SH-SY5Y (cell line): Measurements from ENCODE around the gene MEIS2.

Experiments
- GATA2 ChIP-seq: IDR thresholded peaks from 2 replicates; pipeline ENCODE4 v1.6.1; 2011; ENCODE audit warnings: mild to moderate bottlenecking, low read depth, low read length
- GATA3 ChIP-seq: IDR thresholded peaks from 2 replicates; pipeline ENCODE4 v1.6.1; 2011; ENCODE audit warnings: low read depth, mild to moderate bottlenecking, low read length, moderate library complexity

The MEIS2 gene

DNA sequence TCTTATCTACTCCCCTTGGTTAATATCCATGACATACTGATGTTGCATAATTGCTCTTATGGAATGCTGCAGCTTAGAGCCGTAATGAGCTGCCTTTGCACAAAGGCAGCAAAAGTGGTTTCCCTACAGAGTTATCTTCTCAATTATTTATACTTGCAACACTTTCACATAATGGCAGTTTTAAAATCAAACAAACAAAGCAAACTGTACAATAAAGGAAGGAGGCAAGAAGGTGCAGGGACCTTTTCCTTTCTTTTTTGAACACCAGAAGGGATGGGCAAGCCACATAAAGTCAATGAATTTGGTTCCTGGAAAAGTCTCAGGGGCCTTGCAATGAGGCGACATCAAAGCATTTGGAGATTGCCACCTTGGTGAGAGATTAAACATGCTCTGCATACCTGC lies 188.0 kb downstream of the MEIS2 start:
- TF ChIP-seq GATA3 (no peak), GATA2 (no peak)

DNA sequence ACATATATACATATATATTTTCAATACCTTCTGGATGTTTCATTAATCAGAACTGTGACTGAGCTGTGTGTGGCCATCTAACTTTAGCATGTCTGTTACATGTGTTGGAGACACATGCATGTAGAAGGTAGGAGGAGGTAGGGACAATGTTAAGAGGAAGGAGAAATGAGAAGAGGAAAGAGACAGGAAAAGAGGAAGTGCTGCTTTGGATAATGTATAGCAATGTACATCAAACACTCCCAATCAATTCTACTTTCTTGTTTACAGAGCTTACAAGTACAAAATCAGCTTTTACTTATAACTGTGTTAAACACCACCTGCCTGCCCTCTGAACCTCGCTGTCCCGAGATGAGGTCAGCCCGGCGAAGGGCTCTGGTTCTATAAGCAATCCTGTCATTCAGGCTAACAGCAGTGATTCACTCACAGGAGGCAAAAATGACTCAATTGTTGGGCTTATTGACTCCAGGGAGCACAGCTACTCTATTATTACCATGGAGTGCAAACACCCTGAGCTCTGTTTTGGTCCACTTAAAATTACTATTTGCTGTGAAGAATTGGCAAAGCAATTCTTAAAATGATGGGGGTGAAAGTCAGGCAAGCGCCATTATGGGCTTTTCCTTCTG lies 188.9 kb downstream of the MEIS2 start:
- TF ChIP-seq GATA2 = no peak
- no peak for TF ChIP-seq GATA3

DNA sequence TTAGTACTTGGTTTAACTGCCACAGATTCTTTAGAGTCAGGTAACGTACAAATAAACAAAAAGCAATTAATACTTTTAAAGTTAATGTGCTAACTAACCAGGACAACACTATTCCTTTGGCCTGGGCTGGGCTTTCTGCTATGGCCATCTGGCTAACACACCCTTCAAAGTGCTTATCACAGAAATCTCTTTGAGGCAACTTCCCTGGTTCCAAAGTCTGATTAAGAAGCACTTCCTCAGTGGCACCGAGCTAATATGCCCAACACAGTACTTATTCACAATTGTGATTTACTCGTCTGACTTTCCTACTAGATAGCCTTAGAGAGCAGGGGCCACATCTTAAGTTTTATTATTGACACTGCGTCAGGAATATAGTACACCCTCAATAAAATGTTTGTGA lies 191.4 kb downstream of the MEIS2 start:
- TF ChIP-seq GATA2 (0 out of 2 replicates have a peak, but pooled peaks have one; percentile 20), GATA3 (no peak)

DNA sequence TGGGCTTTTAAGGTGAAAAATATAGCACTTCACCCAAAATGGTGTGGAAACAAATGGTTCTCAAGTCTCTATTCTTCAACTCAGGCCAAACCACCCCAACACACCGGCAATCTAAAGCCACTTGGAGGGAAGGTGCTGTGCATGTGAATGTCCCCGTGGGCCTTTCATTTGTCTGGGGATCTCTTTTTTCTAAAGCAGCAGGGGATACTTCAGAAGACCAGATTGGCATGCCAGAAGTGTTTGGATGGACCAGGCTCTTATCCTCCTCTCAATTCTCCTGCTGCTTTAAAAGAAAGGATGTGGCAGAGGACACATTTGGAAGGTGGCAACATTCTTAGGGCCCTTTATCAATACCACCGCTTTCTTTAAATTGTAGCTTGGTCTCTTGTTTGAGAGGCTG lies 193.1 kb downstream of the MEIS2 start:
- no peak for TF ChIP-seq GATA3
- TF ChIP-seq GATA2 = no peak

DNA sequence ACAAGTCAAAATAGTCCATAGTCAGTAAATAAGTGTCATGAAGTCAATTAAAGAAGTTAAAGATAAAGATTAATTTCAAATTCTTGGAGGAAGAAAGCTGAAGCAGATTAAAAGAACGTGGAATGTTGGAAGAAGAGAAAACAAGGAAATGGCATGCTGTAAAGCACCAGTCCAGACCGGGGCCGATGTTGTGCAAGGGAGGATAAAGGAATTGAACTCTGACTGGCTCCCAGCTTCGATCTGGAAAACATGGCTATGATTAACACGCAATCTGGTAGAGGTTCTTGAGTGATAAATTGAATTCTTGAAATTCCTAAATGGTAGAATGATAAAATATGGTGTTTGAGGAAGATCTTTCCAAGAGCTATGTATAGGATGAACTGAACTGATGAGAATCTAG lies 194.4 kb downstream of the MEIS2 start:
- TF ChIP-seq GATA2 (no peak), GATA3 (no peak)

DNA sequence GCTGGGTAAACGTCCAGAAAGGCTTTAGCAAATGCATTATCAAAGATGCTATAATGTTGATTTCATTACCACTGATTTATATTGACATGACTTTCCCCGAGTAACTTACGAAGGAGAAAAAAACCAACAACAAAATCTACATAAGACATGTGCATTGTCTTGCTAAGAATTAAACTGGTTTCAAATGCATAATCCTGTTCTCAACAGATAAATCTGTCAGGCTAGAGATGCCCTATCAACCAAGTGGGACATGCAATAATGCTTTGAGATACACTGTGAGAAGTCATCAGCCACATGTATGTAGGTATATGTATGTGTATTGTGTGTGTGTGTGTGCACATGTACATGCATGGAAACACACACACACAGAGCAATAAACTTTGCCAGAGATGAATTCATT lies 195.6 kb downstream of the MEIS2 start:
- TF ChIP-seq GATA3 (no peak), GATA2 (no peak)

DNA sequence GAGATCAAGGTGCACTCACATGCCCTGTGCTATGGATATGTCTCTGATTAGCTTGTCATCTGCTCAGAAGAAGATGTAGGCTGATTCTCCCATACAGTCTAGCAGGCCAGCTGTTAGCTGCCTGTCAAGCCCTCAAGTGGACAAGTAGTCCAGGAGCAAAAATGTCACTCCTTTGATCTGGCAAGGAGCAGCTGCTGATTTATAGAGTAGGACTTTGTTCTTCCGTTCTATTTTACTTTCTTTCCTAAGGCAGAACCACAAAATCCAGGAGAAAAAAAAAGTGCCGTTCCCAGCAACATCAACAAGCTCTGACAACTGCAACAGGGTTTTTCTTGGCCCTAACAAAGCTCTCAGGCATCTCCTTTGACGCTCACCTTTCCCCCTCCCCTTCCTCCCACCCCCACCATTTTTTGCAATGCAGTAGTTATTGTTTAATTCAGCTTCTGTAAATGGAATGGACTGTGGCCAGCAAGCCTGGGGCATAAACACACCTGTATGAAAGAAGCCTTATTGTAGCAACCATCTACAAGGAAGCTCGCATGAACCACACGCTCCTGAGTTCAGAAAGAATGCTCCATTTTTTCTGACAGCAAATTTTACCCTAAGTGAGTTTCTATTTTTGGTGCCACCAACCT lies 196.3 kb downstream of the MEIS2 start:
- TF ChIP-seq GATA3 (no peak), GATA2 (no peak)

DNA sequence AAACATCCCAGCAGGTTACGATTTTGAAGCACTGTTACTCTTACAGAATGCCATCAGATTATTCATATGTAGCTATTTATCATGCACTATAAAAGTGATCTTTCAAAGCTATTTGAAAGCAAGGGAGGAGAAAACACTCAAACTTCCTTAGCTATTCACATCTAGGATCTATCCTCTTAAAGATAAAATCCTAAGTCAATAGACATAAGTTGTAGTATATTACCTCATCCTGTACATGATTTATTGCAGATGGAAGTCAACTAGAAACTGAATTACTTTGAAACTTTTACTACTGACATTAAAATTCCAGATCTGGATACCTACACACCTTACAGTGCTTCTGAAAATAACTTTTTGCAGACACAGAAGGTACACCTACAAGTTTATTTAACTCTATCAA lies 197.2 kb downstream of the MEIS2 start:
- TF ChIP-seq GATA3 (no peak), GATA2 (no peak)

DNA sequence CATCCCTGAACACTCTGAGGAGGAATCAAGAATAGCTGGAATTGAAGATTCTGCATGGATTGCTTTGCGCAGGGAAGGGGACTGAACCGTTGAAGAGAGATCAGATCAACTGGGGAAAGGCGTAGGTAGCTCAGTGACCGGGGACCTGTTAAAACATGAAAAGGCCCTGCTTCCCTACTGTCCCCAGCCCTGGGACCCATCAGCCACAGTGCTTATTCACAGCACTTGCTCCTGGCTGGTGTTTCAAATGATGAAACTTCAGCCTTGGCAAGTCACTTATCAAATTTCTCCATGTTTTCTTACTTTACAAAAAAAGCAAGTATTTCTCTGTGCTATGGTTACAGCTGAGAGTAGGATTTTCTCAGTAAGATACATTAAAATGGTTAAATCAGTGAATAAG lies 199.3 kb downstream of the MEIS2 start:
- TF ChIP-seq GATA3 = no peak
- no peak for TF ChIP-seq GATA2

DNA sequence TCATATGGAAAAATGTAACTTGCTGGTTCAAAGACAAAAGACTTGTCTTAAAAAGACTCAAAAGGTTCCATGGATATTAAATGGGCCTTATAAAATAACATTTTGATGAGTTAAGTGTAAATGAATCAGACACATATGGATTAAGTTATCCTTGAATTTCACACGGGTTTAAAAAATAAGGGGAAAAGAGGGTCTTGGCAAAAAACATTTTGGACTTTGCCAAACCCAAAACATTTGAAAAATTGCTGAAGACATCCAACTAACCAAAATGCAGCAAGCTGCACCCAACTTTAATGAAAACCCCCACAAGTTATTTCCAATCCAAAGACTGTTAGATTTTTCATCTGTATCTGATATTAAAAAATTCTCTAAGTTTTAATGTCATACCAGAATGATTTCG lies 200.7 kb downstream of the MEIS2 start:
- TF ChIP-seq GATA3 (no peak), GATA2 (no peak)

DNA sequence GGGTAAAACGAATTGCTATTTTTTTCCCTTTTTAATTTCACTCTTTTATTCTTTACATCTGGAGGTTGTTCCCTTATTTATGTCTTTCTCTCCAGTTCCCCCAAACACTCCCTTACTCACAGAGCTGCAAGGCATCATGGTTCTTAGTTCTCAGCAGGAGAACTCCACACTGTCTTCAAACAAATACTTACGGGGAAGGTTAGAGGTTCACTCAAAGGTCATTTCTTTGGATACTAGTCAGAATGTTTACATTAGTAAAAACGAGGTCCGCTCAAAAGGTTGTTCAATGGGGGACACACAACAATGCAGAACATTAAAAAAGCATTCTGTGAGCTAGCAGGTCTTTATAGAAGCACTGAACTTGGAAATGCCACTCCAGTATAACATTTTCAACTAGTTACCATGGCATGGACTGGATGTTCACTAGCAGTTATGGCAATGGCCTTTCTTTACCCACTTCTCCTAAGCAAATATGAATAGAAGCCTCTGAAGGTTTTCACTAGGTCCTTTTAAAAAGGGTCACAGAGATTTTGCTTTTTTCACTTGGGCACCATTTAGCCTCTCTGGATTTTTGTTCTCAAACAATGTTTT lies 201.7 kb downstream of the MEIS2 start:
- TF ChIP-seq GATA3 (no peak), GATA2 (no peak)

DNA sequence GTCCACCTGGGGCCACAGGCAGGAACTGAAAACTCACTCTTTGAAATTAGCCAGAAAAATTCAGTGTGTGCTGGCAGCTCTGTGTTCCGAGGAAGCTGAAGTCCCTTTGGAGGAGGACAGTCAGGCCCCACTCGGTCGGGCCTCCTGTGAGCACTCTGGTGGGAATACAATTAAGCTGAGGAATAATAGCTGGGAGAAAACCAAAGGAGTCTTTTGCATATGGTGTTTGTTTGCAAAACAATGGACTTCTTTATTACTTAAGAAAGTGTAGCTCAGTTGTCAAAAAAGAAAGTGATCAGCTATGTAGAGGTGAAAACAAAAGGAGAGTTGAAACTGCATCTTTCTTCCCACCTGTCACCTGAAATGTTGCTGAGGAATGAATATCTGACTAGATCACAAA lies 202.5 kb downstream of the MEIS2 start:
- no peak for TF ChIP-seq GATA3
- no peak for TF ChIP-seq GATA2

DNA sequence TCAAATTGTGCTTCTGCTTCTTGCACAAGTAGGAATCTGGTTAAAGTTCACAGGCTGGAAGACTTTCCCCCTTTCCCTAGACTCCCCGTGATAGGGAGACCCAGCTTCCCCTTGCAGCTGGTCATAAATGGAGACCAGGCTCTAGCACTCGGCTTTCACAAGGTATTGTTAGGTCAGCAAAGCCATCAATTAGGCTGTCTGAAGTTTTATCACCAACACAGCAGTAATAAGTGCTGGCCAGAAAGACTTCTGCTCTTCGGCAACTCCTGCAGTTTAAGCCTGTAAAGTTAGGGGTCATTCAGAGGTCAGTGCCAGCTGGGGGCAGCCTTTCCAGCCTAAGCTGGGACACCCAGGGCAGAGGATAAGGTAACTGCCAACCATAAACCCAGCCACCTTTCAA lies 203.4 kb downstream of the MEIS2 start:
- no peak for TF ChIP-seq GATA3
- no peak for TF ChIP-seq GATA2

DNA sequence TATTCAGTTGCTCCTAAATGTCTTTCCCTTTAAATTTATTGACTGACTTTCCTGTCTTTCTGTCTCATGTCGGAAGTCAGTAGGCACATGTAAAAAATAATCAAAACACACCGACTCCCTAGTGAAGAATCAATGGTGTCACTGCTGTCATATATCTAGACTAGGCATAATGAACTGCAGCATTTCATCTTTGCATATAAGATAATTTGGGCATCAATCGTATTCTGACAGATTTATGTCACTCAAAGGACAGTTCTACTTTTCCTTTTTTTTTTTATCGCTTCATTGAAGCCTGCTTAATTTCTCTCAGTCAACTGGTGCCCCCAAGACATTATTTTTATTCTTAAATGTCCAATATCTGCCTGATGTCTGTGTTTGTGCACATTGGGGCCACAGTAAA lies 206.3 kb downstream of the MEIS2 start:
- TF ChIP-seq GATA3 (no peak), GATA2 (no peak)

DNA sequence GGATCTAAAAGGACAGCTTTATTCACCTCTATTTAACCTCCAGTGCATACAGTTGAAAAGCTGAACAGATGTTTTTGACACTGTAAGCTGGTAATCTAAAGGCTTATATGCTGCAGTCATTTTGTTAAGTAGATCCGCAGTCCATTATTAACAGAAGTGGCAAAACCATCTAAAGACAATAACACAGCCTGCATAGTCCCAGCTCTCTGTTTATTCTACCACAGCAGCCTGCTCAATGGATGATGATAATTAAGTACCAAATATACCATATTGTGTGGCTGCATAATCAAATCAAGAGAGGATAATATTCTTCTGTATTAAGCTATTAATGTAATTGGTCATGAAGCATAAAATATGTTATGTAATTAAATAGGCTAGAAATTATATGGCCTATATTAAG lies 207.1 kb downstream of the MEIS2 start:
- TF ChIP-seq GATA3 = no peak
- no peak for TF ChIP-seq GATA2
